T-helper 1 cell treated with Interleukin-12 subunit alpha and Interleukin-12 subunit beta and Interleukin-4 antibody, amounts not matched to agents 30 μg/mL and 1 μg/mL, for 36 hours (primary cell): ENCODE data around the gene SRGAP1.
"Not testable (repeated sequence)": the region's sequence is repeated elsewhere in the genome, so short reads cannot be mapped to it uniquely, and the experiment has no call there.

Experiments
- H3K27ac Mint-ChIP-seq: one replicate; pipeline ENCODE4 v1.8.0; 2021; ENCODE audit warnings: mild to moderate bottlenecking, mixed read lengths
- H3K27me3 Mint-ChIP-seq: one replicate; pipeline ENCODE4 v1.8.0; 2021; ENCODE audit warnings: low read depth, mixed read lengths
- H3K36me3 Mint-ChIP-seq: one replicate; pipeline ENCODE4 v1.8.0; 2021; ENCODE audit warnings: low read depth, mixed read lengths
- H3K4me1 Mint-ChIP-seq: one replicate; pipeline ENCODE4 v1.8.0; 2021; ENCODE audit warnings: low read depth, mixed read lengths
- H3K4me3 Mint-ChIP-seq: one replicate; pipeline ENCODE4 v1.8.0; 2021; ENCODE audit warnings: mild to moderate bottlenecking, moderate library complexity, mixed read lengths
- H3K9me3 Mint-ChIP-seq: one replicate; pipeline ENCODE4 v1.8.0; 2021; ENCODE audit warnings: mixed read lengths

Gene SRGAP1

DNA sequence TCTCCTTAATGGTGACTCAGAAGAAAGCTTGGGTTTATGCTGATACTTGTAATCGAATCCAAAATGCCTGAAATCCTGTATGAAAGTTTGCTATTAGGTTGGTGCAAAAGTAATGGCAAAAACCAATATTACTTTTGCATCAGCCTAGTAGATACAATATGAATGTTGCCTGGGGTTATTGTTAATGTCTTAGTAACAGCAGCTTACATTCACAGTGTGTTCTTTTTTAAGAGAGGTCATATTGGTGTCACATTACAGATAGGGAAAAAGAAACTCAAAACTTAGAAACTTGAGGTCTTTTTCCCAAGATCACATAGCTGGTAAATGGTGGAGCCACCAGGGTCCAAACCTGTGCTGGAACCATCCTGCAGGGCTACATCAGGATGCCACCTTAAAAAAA lies 25.2 kb downstream of the SRGAP1 start:
- Mint-ChIP-seq H3K36me3 (no peaks in the 10 kb centered on the region), H3K4me3 (no peak overlapping the region), H3K9me3 (no peaks in the 10 kb centered on the region), H3K27ac (no peak overlapping the region), H3K27me3 (no peaks in the 10 kb centered on the region), H3K4me1 (no peaks in the 10 kb centered on the region)

DNA sequence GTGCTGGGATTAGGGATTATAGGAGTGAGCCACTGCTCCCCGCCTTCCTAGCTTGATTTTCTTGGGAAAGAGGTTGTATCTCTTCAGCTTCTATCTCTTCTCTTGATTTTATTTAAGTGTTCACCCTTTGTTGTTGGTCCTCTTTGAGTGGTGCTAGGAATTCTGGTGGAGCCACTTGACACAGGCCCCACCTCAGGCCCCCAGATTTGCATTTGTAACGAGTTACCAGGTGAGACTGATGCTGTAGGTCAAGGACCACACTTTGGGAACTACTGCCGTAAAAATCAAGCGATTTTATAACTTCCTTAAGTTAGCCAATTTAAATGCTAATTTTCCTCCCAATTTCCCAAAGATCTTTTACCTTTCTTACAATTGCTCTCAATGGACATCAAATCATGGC lies 26.3 kb downstream of the SRGAP1 start:
- no peak overlapping the region for H3K4me3 Mint-ChIP-seq
- no peak overlapping the region for H3K27ac Mint-ChIP-seq
- no peaks in the 10 kb centered on the region for H3K4me1 Mint-ChIP-seq
- H3K9me3 Mint-ChIP-seq, result no peaks in the 10 kb centered on the region
- no peaks in the 10 kb centered on the region for H3K36me3 Mint-ChIP-seq
- peaks cover 3% of the 10 kb centered on the region for H3K27me3 Mint-ChIP-seq

DNA sequence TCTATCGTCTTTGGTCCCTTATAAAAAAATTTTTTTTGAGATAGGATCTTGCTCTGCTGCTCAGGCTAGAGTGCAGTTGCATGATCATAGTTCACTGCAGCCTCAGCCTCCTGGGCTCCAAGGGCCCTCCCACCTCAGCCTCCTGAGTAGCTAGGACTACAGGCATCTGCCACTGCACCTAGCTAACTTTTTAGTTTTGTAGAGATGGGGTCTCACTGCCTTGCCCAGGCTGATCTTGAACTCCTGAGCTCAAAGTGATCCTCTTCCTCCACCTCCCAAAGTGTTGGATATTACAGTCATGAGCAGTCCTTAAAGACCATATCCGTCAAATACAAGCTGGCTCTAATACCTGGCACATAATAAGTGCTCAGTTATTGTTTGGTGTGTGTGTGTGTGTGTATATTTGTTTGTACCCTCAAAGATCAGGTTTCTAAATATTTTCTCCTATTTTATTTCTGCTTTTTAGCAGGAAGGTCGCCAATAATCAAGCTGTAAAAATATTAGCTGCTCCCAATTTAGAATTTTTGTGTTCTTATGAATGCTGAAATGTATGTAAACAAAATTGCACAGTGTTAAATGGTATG lies 30.5 kb downstream of the SRGAP1 start:
- Mint-ChIP-seq H3K27ac (no peak overlapping the region), H3K9me3 (no peaks in the 10 kb centered on the region), H3K4me1 (no peaks in the 10 kb centered on the region), H3K4me3 (no peak overlapping the region), H3K27me3 (peaks cover 3% of the 10 kb centered on the region), H3K36me3 (no peaks in the 10 kb centered on the region)

DNA sequence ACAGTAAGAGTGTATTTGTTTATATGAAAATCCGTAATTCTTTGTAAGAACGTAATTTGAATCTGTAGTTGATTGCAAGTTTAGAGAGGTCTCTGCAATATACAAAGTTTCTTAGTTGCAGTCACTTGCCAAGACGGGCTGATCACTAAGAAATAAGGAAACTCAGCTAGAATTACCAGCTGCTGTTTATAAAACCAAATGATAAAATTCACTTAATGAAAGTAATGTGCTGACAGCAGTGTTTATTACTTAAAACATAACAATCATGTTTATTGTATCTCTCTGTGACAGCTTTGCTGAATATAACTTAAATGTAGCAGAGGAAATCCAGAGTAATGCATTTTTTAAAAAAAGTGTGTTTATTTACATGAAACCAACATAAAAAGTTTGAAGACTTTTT lies 31.2 kb downstream of the SRGAP1 start:
- H3K27ac Mint-ChIP-seq, result no peak overlapping the region
- no peaks in the 10 kb centered on the region for H3K4me1 Mint-ChIP-seq
- H3K27me3 Mint-ChIP-seq, result peaks cover 3% of the 10 kb centered on the region
- no peaks in the 10 kb centered on the region for H3K9me3 Mint-ChIP-seq
- H3K4me3 Mint-ChIP-seq, result no peak overlapping the region
- no peaks in the 10 kb centered on the region for H3K36me3 Mint-ChIP-seq

DNA sequence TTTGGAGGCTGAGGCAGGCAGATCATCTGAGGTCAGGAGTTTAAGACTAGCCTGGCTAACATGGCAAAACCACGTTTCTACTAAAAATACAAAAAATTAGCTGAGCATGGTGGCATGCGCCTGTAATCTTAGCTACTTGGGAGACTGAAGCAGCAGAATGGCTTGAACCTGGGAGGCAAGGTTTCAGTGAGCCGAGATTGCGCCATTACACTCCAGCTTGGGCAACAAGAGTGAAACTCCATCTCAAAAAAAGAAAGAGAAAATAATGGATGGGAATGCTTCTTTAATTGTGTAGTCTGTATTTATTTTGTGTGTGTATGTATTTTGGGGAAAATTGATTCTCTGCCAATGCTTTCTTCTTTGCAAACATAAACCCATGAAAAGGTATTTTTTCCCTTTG lies 32.5 kb downstream of the SRGAP1 start:
- Mint-ChIP-seq H3K27ac (no peak overlapping the region), H3K4me1 (no peaks in the 10 kb centered on the region), H3K27me3 (peaks cover 3% of the 10 kb centered on the region), H3K36me3 (no peaks in the 10 kb centered on the region), H3K4me3 (no peak overlapping the region), H3K9me3 (no peaks in the 10 kb centered on the region)

DNA sequence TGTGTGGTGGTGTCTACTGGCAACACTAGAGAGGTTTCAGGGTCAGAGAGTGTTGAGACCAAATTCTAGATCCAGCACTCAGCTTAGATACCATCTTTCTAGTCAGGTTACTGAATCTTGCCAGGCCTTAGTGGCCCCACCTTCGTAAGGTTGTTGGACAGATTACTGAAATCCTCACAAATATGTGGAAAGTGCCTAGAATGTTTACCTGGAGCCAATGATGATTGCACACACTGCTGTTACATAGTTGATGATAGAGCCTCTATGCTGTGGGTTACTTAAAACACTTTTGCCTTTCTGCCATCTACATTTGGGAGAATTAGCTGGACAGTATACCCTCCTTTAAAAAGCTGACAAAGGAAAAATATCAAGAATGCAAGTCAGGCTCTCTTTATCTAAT lies 33.2 kb downstream of the SRGAP1 start:
- Mint-ChIP-seq H3K9me3 (no peaks in the 10 kb centered on the region), H3K4me1 (no peaks in the 10 kb centered on the region), H3K4me3 (no peak overlapping the region), H3K27me3 (peaks cover 3% of the 10 kb centered on the region), H3K36me3 (no peaks in the 10 kb centered on the region), H3K27ac (no peak overlapping the region)

DNA sequence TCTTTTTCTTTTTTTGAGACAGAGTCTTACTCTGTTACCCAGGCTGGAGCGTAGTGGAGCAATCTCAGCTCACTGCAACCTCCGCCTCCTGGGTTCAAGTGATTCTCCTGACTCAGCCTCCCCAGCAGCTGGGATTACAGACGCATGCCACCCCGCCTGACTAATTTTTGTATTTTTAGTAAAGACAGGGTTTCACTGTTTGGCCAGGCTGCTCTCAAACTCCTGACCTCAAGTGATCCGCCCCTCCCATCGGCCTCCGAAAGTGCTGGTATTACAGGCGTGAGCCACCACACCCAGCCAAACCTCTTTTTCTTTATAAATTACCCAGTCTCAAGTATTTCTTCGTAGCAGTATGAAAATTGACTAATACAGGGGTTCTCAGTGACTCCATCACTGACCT lies 35.7 kb downstream of the SRGAP1 start:
- H3K9me3 Mint-ChIP-seq, H3K4me1 Mint-ChIP-seq, H3K27me3 Mint-ChIP-seq, H3K36me3 Mint-ChIP-seq, H3K27ac Mint-ChIP-seq, H3K4me3 Mint-ChIP-seq: not testable (repeated sequence)

DNA sequence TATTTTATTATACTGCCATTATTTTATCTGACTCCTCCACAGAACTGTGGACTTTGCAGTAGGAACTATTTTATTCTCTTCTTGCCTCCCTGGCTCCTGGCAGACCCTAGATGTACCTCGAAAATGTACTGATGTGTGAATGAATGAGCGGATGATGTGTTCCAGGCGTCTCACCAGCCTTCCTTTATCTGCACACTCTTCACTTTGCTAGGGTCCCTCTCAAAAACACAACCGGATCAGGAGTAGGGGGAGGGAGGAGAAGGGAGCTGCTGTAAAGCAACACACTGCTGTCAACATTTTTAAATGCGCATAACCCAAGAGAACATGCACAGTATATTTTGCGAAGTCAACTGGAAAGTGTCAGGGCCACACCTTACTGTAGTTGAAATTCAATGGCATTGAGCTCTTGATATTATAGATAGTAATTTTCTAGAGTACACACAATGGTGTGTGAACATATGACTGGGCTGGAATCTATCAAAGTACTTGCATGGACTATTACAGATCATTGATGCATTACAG lies 36.3 kb downstream of the SRGAP1 start:
- H3K27ac Mint-ChIP-seq, result no peak overlapping the region
- H3K27me3 Mint-ChIP-seq, result no peaks in the 10 kb centered on the region
- H3K9me3 Mint-ChIP-seq, result no peaks in the 10 kb centered on the region
- no peaks in the 10 kb centered on the region for H3K36me3 Mint-ChIP-seq
- no peaks in the 10 kb centered on the region for H3K4me1 Mint-ChIP-seq
- H3K4me3 Mint-ChIP-seq, result no peak overlapping the region

DNA sequence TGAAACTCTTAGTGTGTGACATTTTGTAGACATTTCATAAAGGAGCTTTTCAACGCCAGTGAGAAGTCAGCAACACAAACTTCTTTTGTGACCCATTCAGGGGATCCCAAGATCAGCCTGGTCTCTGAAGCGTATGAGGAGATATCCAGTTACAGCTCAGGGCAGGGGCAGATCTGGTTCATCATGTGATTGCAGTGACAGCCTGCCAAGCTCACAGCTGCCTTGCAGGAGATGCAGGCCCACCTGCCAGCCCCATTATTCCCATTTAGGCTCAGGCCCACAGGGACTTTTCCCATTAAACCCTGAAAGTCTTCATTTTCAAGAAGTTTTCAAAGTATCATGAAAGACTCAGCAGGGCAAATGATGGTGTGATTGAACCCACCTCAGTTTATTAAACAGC lies 38.3 kb downstream of the SRGAP1 start:
- no peaks in the 10 kb centered on the region for H3K9me3 Mint-ChIP-seq
- H3K27ac Mint-ChIP-seq, result no peak overlapping the region
- no peaks in the 10 kb centered on the region for H3K4me1 Mint-ChIP-seq
- H3K36me3 Mint-ChIP-seq, result no peaks in the 10 kb centered on the region
- H3K27me3 Mint-ChIP-seq, result no peaks in the 10 kb centered on the region
- no peak overlapping the region for H3K4me3 Mint-ChIP-seq

DNA sequence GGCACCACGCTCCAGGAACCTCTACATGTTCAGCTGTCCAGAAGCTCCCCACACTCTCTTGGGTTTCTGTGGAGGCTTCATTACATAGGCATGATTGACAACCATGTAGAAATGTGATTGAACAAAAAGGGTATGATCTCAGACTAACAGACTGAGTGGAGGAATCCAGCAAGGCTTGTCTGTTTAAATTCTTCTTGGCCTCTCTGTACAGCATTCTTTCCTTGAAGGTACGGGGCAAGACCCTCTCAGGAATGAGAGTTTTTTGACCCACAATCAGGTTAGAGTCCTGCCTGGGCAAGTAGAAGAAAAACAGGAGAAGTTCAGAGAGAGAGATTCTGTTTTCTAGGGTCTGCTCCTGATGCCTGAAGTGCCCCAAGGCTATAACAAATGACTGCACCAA lies 40.9 kb downstream of the SRGAP1 start:
- Mint-ChIP-seq H3K27ac (no peak overlapping the region), H3K4me3 (no peak overlapping the region), H3K27me3 (no peaks in the 10 kb centered on the region), H3K9me3 (no peaks in the 10 kb centered on the region), H3K4me1 (no peaks in the 10 kb centered on the region), H3K36me3 (no peaks in the 10 kb centered on the region)

DNA sequence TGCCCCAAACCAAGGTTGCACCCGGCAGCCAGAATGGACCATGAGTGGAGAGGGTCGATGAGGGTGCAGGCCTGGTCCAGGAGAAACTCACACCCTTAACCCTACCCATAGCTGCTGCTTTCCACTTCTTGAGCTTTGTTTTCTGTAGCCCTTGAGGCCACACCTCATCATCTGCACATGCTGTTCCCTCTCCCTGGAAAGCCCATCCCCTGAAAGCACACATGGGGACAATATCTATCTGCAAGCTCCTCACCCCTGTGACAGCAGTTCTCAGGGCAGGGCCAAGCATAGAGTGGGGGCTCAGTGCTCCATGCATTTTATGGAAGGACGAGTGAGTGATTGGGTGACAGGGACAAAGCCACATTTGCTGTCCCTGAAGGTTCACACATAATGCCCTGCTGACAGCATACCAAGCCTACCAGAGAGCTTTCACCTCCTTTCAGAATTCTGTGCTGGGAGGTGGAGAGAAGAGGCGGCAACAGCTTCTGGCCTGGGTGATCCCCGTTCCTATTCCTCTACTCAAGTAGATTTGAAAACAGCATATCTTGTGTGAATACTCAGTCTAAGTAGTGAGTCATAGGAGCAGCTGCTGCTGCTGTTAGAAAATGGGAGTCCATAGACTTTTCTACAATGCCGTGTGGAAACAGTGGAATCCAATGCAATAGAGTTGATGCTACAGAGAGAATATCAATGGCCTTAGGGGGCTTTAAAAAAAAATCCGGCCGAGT lies 44.6 kb downstream of the SRGAP1 start:
- Mint-ChIP-seq H3K36me3 (no peaks in the 10 kb centered on the region), H3K4me1 (no peaks in the 10 kb centered on the region), H3K9me3 (no peaks in the 10 kb centered on the region), H3K27ac (no peak overlapping the region), H3K4me3 (no peak overlapping the region), H3K27me3 (no peaks in the 10 kb centered on the region)

DNA sequence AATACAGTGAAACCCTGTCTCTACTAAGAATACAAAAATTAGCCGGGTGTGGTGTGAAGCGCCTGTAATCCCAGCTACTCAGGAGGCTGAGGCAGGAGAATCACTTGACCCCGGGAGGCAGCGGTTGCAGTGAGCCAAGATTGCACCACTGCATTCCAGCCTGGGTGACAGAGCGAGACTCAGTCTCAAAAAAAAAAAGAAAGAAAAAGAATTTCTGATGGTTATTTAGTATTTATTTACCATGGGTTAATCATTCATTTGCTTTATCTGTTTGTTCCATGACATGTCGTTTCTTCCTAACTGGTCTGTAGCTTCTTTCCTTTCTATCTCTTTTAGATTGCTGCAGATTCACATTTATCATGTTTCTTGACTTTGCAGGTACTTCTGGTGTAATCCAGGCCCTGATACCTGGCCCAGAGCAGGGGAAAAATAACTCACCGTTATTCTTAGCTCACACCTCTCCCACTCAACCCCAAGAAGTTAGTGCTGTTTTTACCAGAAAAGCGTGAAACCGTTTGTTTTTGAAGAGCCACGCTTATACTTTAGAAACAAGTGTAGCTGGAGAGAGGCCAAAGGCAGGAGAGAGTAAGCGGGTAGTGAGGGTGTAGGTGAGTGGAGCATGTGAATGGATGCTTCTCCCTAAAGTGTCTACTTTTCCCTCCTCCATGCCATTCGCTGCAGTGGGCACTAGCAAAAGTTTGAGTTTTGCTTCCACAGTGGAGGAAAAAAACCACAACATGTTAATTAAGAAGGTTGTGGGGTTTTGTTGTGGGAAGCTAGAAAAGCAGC lies 45.4 kb downstream of the SRGAP1 start:
- Mint-ChIP-seq H3K4me3 (no peak overlapping the region), H3K4me1 (no peaks in the 10 kb centered on the region), H3K27me3 (no peaks in the 10 kb centered on the region), H3K36me3 (no peaks in the 10 kb centered on the region), H3K9me3 (no peaks in the 10 kb centered on the region), H3K27ac (no peak overlapping the region)

DNA sequence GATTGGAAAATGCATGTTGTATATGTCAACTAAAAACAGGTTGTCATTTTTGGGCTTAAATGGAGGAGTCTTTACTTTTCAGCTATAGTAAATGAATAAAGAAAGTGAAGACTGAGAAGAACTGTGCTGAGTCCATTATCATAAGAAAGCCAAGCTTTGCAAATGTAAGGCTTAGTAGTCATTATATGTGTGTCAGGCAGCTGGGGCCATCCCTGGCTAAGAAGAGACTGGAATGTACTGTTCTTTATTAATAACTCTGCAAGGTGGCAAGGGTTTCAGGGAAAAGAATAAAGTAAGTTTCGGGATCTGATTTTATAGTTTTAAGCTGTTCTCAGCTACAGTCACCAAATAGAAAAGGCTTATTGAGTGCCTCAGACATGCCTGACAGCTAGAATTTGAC lies 48.7 kb downstream of the SRGAP1 start:
- no peaks in the 10 kb centered on the region for H3K9me3 Mint-ChIP-seq

DNA sequence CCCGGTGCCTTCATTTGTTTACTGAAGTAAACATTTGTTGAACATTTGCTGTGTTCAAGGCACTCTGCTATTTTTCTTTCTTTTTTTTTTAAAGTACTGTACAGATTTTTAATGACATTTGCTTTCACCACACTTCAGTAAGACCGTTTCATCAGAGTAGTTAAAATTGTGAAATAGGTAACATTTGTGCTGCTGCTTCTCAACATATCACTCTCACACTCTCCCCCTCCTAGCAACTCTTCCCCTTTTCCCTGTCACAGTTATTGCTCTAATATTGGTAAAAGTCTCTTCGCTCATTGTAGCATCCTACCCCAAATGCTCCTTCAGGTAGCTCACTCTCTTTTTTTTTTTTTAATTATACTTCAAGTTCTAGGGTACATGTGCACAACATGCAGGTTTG lies 49.6 kb downstream of the SRGAP1 start:
- H3K9me3 Mint-ChIP-seq, result no peaks in the 10 kb centered on the region
- H3K4me1 Mint-ChIP-seq, result no peaks in the 10 kb centered on the region
- H3K27ac Mint-ChIP-seq, result no peak overlapping the region
- H3K27me3 Mint-ChIP-seq, result peaks cover 7% of the 10 kb centered on the region
- H3K36me3 Mint-ChIP-seq, result no peaks in the 10 kb centered on the region
- H3K4me3 Mint-ChIP-seq, result no peak overlapping the region

More for the DNA sequence above, 48.7 kb downstream of the SRGAP1 start:
- Mint-ChIP-seq H3K27ac (no peak overlapping the region), H3K4me1 (no peaks in the 10 kb centered on the region), H3K4me3 (no peak overlapping the region), H3K27me3 (peaks cover 7% of the 10 kb centered on the region), H3K36me3 (no peaks in the 10 kb centered on the region)

DNA sequence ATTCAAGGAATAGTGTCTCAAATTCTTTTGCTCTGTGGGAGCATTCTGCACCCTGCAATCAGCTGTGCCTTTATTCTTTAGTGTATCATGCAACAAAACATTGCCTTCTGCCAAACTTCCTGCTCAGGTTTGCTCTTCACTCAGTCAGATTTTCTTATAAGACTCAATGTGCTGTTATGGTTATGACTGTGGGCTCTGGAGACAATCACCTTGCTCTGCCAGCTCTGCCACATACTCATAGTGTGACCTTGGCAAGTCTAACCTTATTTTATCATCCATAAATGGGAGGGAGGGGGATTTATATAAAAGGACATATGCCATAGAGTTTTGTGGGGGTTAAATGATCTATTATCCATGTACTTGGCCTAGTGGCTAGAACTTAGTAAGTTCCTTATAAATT lies 51.3 kb downstream of the SRGAP1 start:
- H3K27me3 Mint-ChIP-seq, result peaks cover 10% of the 10 kb centered on the region
- no peaks in the 10 kb centered on the region for H3K4me1 Mint-ChIP-seq
- H3K36me3 Mint-ChIP-seq, result no peaks in the 10 kb centered on the region
- no peaks in the 10 kb centered on the region for H3K9me3 Mint-ChIP-seq
- H3K4me3 Mint-ChIP-seq, result no peak overlapping the region
- no peak overlapping the region for H3K27ac Mint-ChIP-seq
